ENCODE data around the gene GALNT17. TPM values are rescaled to one million over a fixed set of nuclear protein-coding genes. Genes with fewer than 3 reads are reported as not detected.

Gene GALNT17
- polyA plus RNA-seq, 2 of the 4 experiments (the other 2 are of a cell fraction): not detected

- H3K27ac ChIP-seq: no peak overlapping the region
- ATAC-seq (no peak), FAIRE-seq (no peak), DNase-seq (ENCODE audit: low read depth in 1 of 2, low spot score in 1 of 2) (no peak)
- WGBS (ENCODE audit: missing lambda C conversion rate): 5% methylated on average over 16 of the region's 16 CpGs
- ChIA-PET CTCF (interaction anchor here (0.6 kb wide), 1 partner anchor 40 kb away, joined by 6 read pairs; no protein-coding TSS in a partner anchor), POLR2A (no interaction called here)
- H3K9me3 ChIP-seq: no peaks in the 10 kb centered on the region; the same call in 2 of the 3 replicates
- no peak overlapping the region for H3K4me2 ChIP-seq
- TF ChIP-seq JUN (IDR thresholded peaks at IDR 0.05) (no peak), KDM5A (IDR thresholded peaks at IDR 0.05) (no peak), RFX5 (IDR thresholded peaks at IDR 0.05) (no peak), PHF8 (IDR thresholded peaks at IDR 0.05; ENCODE audit: borderline replicate concordance, low read depth) (no peak), NPAS2 (CRISPR knock-in tag; IDR thresholded peaks at IDR 0.05; ENCODE audit: borderline replicate concordance) (no peak), CHD2 (IDR thresholded peaks at IDR 0.05; ENCODE audit: low read length, partially characterized antibody) (no peak), FOSB (CRISPR knock-in tag; IDR thresholded peaks at IDR 0.05) (no peak), SMC3 (IDR thresholded peaks at IDR 0.05) (no peak), HOXB5 (CRISPR knock-in tag; IDR thresholded peaks at IDR 0.05) (no peak), HES2 (IDR thresholded peaks at IDR 0.05) (no peak), KDM1A (IDR thresholded peaks at IDR 0.05; ENCODE audit: low read depth) (no peak)
- TF ChIP-seq, protein P1, sequence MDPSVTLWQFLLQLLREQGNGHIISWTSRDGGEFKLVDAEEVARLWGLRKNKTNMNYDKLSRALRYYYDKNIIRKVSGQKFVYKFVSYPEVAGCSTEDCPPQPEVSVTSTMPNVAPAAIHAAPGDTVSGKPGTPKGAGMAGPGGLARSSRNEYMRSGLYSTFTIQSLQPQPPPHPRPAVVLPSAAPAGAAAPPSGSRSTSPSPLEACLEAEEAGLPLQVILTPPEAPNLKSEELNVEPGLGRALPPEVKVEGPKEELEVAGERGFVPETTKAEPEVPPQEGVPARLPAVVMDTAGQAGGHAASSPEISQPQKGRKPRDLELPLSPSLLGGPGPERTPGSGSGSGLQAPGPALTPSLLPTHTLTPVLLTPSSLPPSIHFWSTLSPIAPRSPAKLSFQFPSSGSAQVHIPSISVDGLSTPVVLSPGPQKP (IDR thresholded peaks at IDR 0.05; ENCODE audit: low read depth, low read length): no peak
- H3K4me1 ChIP-seq: no peaks in the 10 kb centered on the region
- H3K4me3 ChIP-seq: no peak overlapping the region
Measured at GRCh38 chr7:71348821-71349681, 217.1 kb downstream of the GALNT17 start.

- H3K4me1 ChIP-seq: no peaks in the 10 kb centered on the region
- H3K4me2 ChIP-seq: no peak overlapping the region
- WGBS (ENCODE audit: missing lambda C conversion rate): 8% methylated on average over 5 of the region's 5 CpGs
- ChIA-PET POLR2A (no interaction called here), CTCF (no interaction called here)
- H3K27ac ChIP-seq: no peak overlapping the region
- no peak overlapping the region for H3K4me3 ChIP-seq
- ATAC-seq (no peak), FAIRE-seq (no peak), DNase-seq (ENCODE audit: low read depth in 1 of 2, low spot score in 1 of 2) (no peak)
- no peaks in the 10 kb centered on the region; the same call in 2 of the 3 replicates for H3K9me3 ChIP-seq
- TF ChIP-seq FOSB (CRISPR knock-in tag; IDR thresholded peaks at IDR 0.05): no peak
- no peak for TF ChIP-seq POLR2A (IDR thresholded peaks at IDR 0.05; ENCODE audit: low read length)
- no peak for TF ChIP-seq SREBF2 (IDR thresholded peaks at IDR 0.05)
- no peak for TF ChIP-seq HOXB5 (CRISPR knock-in tag; IDR thresholded peaks at IDR 0.05)
- TF ChIP-seq RNF2 (IDR thresholded peaks at IDR 0.05; ENCODE audit: borderline replicate concordance, low read depth): no peak; the same call in 1 of the 2 replicates
- TF ChIP-seq ZFP36 (IDR thresholded peaks at IDR 0.05; ENCODE audit: borderline replicate concordance, partially characterized antibody): no peak
- no peak for TF ChIP-seq TP53 (CRISPR knock-in tag; IDR thresholded peaks at IDR 0.05)
- TF ChIP-seq EP300 (IDR thresholded peaks at IDR 0.05): no peak
- no peak for TF ChIP-seq MAFK (IDR thresholded peaks at IDR 0.05; ENCODE audit: partially characterized antibody)
- TF ChIP-seq PHF8 (IDR thresholded peaks at IDR 0.05; ENCODE audit: borderline replicate concordance, low read depth): no peak
- TF ChIP-seq CBX2 (IDR thresholded peaks at IDR 0.05; ENCODE audit: borderline replicate concordance, low read depth): no peak
Measured at GRCh38 chr7:71349682-71350481, 217.9 kb downstream of the GALNT17 start.

DNA sequence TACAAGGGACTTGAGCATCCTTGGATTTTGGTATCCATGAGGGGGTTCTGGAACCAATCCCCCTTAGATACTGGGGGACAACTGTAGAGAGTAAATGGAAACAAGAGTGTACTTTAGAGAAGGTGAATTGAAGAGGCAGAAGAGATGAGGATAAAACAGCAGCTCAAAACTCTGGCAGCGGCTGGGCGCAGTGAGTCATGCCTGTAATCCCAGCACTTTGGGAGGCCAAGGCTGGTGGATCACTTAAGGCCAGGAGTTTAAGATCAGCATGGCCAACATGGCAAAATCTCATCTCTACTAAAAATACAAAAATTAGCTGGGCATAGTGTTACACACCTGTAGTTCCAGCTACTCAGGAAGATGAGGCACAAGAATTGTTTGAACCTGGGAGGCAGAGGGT is 218.7 kb downstream of the GALNT17 start:
- no peak overlapping the region for H3K27ac ChIP-seq
- no peaks in the 10 kb centered on the region for H3K4me1 ChIP-seq
- ATAC-seq: no peak
- ChIA-PET POLR2A (no interaction called here), CTCF (no interaction called here)
- H3K4me2 ChIP-seq: no peak overlapping the region
- H3K9me3 ChIP-seq: no peaks in the 10 kb centered on the region; the same call in 2 of the 3 replicates
- H3K4me3 ChIP-seq: no peak overlapping the region
- 74% methylated on average over 2 of the region's 2 CpGs for WGBS (ENCODE audit: missing lambda C conversion rate)
- DNase-seq (ENCODE audit: low read depth in 1 of 2, low spot score in 1 of 2): no peak
- no peak for FAIRE-seq
- TF ChIP-seq, protein P2, sequence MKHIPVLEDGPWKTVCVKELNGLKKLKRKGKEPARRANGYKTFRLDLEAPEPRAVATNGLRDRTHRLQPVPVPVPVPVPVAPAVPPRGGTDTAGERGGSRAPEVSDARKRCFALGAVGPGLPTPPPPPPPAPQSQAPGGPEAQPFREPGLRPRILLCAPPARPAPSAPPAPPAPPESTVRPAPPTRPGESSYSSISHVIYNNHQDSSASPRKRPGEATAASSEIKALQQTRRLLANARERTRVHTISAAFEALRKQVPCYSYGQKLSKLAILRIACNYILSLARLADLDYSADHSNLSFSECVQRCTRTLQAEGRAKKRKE (CRISPR knock-in tag; IDR thresholded peaks at IDR 0.05; ENCODE audit: low read depth): no peak
- TF ChIP-seq BHLHE40 (IDR thresholded peaks at IDR 0.05; ENCODE audit: low read depth, low read length) (no peak), PBX3 (IDR thresholded peaks at IDR 0.05) (no peak), KDM5A (IDR thresholded peaks at IDR 0.05) (no peak), MAZ (IDR thresholded peaks at IDR 0.05; ENCODE audit: borderline replicate concordance, low read depth, low read length) (no peak), USF2 (IDR thresholded peaks at IDR 0.05) (no peak), POLR2A (IDR thresholded peaks at IDR 0.05; ENCODE audit: low read length) (no peak), CEBPB (IDR thresholded peaks at IDR 0.05) (no peak), FOSL2 (IDR thresholded peaks at IDR 0.05) (no peak), FOSL2 (CRISPR knock-in tag; IDR thresholded peaks at IDR 0.05) (no peak), HES2 (IDR thresholded peaks at IDR 0.05) (no peak), FOSB (CRISPR knock-in tag; IDR thresholded peaks at IDR 0.05) (no peak), CHD4 (IDR thresholded peaks at IDR 0.05; ENCODE audit: borderline replicate concordance) (no peak)
